Ascending aorta (tissue), 2 donors: ENCODE data around the gene DDTL. TPM values are rescaled to one million over a fixed set of nuclear protein-coding genes. Genes with fewer than 3 reads are reported as not detected.

ENCODE experiments used
- DNase-seq, 2 donors: peaks; one replicate each; pipeline ENCODE4 v3.0.0-alpha.2; 2019; ENCODE audit warnings: low spot score in 2 of 2
- H3K27ac ChIP-seq, 2 donors: fragments of 200-600 bp; sonication (generic); one replicate each; pipeline ENCODE4 v1.5.1; 2016 to 2017; ENCODE audit warnings: mild to moderate bottlenecking in 1 of 2
- H3K27me3 ChIP-seq: fragments of 200-600 bp; sonication (generic); one replicate; pipeline ENCODE4 v1.5.1; 2017
- H3K36me3 ChIP-seq, 2 donors: fragments of 200-600 bp; sonication (generic); one replicate each; pipeline ENCODE4 v1.5.1; 2016
- H3K4me1 ChIP-seq, 2 donors: fragments of 200-600 bp; sonication (generic); one replicate each; pipeline ENCODE4 v1.5.1; 2016 to 2017; ENCODE audit warnings: mild to moderate bottlenecking in 1 of 2
- H3K4me3 ChIP-seq, 2 donors: fragments of 200-600 bp; sonication (generic); one replicate each; pipeline ENCODE4 v1.5.1; 2016 to 2017; ENCODE audit warnings: mild to moderate bottlenecking in 1 of 2
- H3K9me3 ChIP-seq, 2 donors: fragments of 200-600 bp; sonication (generic); one replicate each; pipeline ENCODE4 v1.5.1; 2016
- CTCF ChIP-seq, 3 experiments: fragments of 200-600 bp in 2 of 3; fragments of 450-650 bp in 1 of 3; sonication (generic) in 2 of 3; IDR thresholded peaks; one replicate each; pipeline ENCODE4 v1.5.1; 2016 to 2019; ENCODE audit warnings: antibody characterized with exemption in 3 of 3, mild to moderate bottlenecking in 1 of 3, moderate library complexity in 1 of 3
- intact Hi-C: fragments of 100-400 bp; cut with DNase I; formaldehyde crosslinking; loops from one replicate; pipeline ENCODE4 v1.15.1; 2023
- total RNA-seq: library from RNA; depleted of rRNA; stranded (reverse); fragments of >200 nt; gene quantifications from one replicate; pipeline ENCODE4 v1.1.0, GENCODE V29; 2016

DDTL gene
- total RNA-seq, 1 donor from 2014 or later: not detected

GRCh38 chr22:24008381-24009226 lies 41.9 kb downstream of the DDTL start:
- TF ChIP-seq CTCF (IDR thresholded peaks at IDR 0.05): no peak
- Histone ChIP-seq H3K4me1 (peaks cover 4 to 10% of the 10 kb centered on the region in 2 donors), H3K4me3 (no peak overlapping the region), H3K27ac (no peak overlapping the region), H3K36me3 (no peaks in the 10 kb centered on the region), H3K27me3 (no peaks in the 10 kb centered on the region), H3K9me3 (no peaks in the 10 kb centered on the region)
- no peak for DNase-seq
- intact Hi-C loops: no loop called here

- Histone ChIP-seq H3K36me3 (no peaks in the 10 kb centered on the region), H3K27me3 (no peaks in the 10 kb centered on the region), H3K9me3 (no peaks in the 10 kb centered on the region), H3K4me1 (peaks cover 4 to 10% of the 10 kb centered on the region in 2 donors), H3K27ac (no peak overlapping the region), H3K4me3 (no peak overlapping the region)
- DNase-seq: no peak
- no peak for TF ChIP-seq CTCF (IDR thresholded peaks at IDR 0.05)
- intact Hi-C loops: loop anchor here (10.0 kb wide), 1 partner anchor 165 kb away; no protein-coding TSS in a partner anchor
Measured at GRCh38 chr22:24009227-24010017, 42.7 kb downstream of the DDTL start.

- no peaks in the 10 kb centered on the region for H3K27me3 ChIP-seq
- no peak overlapping the region for H3K4me3 ChIP-seq
- peaks cover 4 to 10% of the 10 kb centered on the region in 2 donors for H3K4me1 ChIP-seq
- intact Hi-C loops: loop anchor here (10.0 kb wide), 1 partner anchor 165 kb away; no protein-coding TSS in a partner anchor
- no peaks in the 10 kb centered on the region for H3K36me3 ChIP-seq
- TF ChIP-seq CTCF (IDR thresholded peaks at IDR 0.05): no peak
- DNase-seq: no peak
- no peak overlapping the region for H3K27ac ChIP-seq
- H3K9me3 ChIP-seq: no peaks in the 10 kb centered on the region
Measured at GRCh38 chr22:24010018-24010391, 43.3 kb downstream of the DDTL start.

GRCh38 chr22:24011735-24012068 lies 45.0 kb downstream of the DDTL start:
- Histone ChIP-seq H3K9me3 (no peaks in the 10 kb centered on the region), H3K4me1 (peaks cover 4 to 5% of the 10 kb centered on the region in 2 donors)
- intact Hi-C loops: loop anchor here (10.0 kb wide), 1 partner anchor 163 kb away; no protein-coding TSS in a partner anchor

GRCh38 chr22:24016156-24016555 lies 49.5 kb downstream of the DDTL start:
- intact Hi-C loops: loop anchor here (10.0 kb wide), 1 partner anchor 159 kb away; no protein-coding TSS in a partner anchor
- Histone ChIP-seq H3K27me3 (no peaks in the 10 kb centered on the region), H3K4me3 (no peak overlapping the region), H3K27ac (no peak overlapping the region), H3K4me1 (peaks cover 2 to 4% of the 10 kb centered on the region in 2 donors), H3K36me3 (no peaks in the 10 kb centered on the region), H3K9me3 (no peaks in the 10 kb centered on the region)
- no peak for TF ChIP-seq CTCF (IDR thresholded peaks at IDR 0.05)
- DNase-seq: no peak

More at GRCh38 chr22:24011735-24012068, 45.0 kb downstream of the DDTL start:
- Histone ChIP-seq H3K4me3 (peak overlapping the region; percentile 89 to 97), H3K27ac (peak overlapping the region; percentile 62 to 69), H3K27me3 (no peaks in the 10 kb centered on the region), H3K36me3 (no peaks in the 10 kb centered on the region)
- no peak for DNase-seq
- TF ChIP-seq CTCF (IDR thresholded peaks at IDR 0.05): no peak
